Mesothelial cell of epicardium (in vitro differentiated cells): ENCODE data around the gene DLEU7. TPM values are rescaled to one million over a fixed set of nuclear protein-coding genes. Genes with fewer than 3 reads are reported as not detected.

Experiments used
- DNase-seq, 2 experiments: peaks; one replicate each; pipeline ENCODE4 v3.0.0; 2021; ENCODE audit warnings: low spot score in 2 of 2; ENCODE audit not compliant: unreplicated experiment in 2 of 2
- H3K27ac Mint-ChIP-seq: 2 replicates; pipeline ENCODE4 v1.8.0; 2021; ENCODE audit warnings: mixed read lengths
- H3K27me3 Mint-ChIP-seq: 2 replicates; pipeline ENCODE4 v1.8.0; 2021; ENCODE audit warnings: low read depth, mixed read lengths
- H3K36me3 Mint-ChIP-seq: 2 replicates; pipeline ENCODE4 v1.8.0; 2021; ENCODE audit warnings: mixed read lengths
- H3K4me1 Mint-ChIP-seq: 2 replicates; pipeline ENCODE4 v1.8.0; 2021; ENCODE audit warnings: mixed read lengths
- H3K4me3 Mint-ChIP-seq: 2 replicates; pipeline ENCODE4 v1.8.0; 2021; ENCODE audit warnings: mild to moderate bottlenecking, moderate library complexity, mixed read lengths
- H3K9me3 Mint-ChIP-seq: 2 replicates; pipeline ENCODE4 v1.8.0; 2021; ENCODE audit warnings: mixed read lengths
- total RNA-seq: library from RNA; stranded (reverse); gene quantifications from 3 replicates; pipeline ENCODE4 v1.2.1, GENCODE V29; 2021
- TF ChIP-seq, protein P1 (sequence below): fragments of 200-600 bp; sonication (generic); IDR thresholded peaks from one replicate; pipeline ENCODE4 v1.5.0; 2021; ENCODE audit warnings: antibody characterized with exemption; ENCODE audit not compliant: unreplicated experiment

The DLEU7 gene
- total RNA-seq, 1 donor from 2014 or later, result 0.18 TPM

- H3K36me3 Mint-ChIP-seq, result peaks cover 2% of the 10 kb centered on the region
- peaks cover 10% of the 10 kb centered on the region for H3K4me1 Mint-ChIP-seq
- H3K27me3 Mint-ChIP-seq, result peaks cover 5% of the 10 kb centered on the region
- TF ChIP-seq, protein P1, sequence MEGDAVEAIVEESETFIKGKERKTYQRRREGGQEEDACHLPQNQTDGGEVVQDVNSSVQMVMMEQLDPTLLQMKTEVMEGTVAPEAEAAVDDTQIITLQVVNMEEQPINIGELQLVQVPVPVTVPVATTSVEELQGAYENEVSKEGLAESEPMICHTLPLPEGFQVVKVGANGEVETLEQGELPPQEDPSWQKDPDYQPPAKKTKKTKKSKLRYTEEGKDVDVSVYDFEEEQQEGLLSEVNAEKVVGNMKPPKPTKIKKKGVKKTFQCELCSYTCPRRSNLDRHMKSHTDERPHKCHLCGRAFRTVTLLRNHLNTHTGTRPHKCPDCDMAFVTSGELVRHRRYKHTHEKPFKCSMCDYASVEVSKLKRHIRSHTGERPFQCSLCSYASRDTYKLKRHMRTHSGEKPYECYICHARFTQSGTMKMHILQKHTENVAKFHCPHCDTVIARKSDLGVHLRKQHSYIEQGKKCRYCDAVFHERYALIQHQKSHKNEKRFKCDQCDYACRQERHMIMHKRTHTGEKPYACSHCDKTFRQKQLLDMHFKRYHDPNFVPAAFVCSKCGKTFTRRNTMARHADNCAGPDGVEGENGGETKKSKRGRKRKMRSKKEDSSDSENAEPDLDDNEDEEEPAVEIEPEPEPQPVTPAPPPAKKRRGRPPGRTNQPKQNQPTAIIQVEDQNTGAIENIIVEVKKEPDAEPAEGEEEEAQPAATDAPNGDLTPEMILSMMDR, result no peak
- DNase-seq, result no peak
- H3K4me3 Mint-ChIP-seq, result no peak overlapping the region
- H3K27ac Mint-ChIP-seq, result no peak overlapping the region
- H3K9me3 Mint-ChIP-seq, result peaks cover 12% of the 10 kb centered on the region
Measured at GRCh38 chr13:50871405-50871804, 27.9 kb upstream of the DLEU7 start.

- Mint-ChIP-seq H3K27me3 (peaks cover 2% of the 10 kb centered on the region), H3K27ac (no peak overlapping the region), H3K9me3 (peaks cover 20% of the 10 kb centered on the region), H3K4me3 (no peak overlapping the region), H3K4me1 (peaks cover 6% of the 10 kb centered on the region), H3K36me3 (peaks cover 4% of the 10 kb centered on the region)
- TF ChIP-seq, protein P1, result no peak
- no peak for DNase-seq
Measured at GRCh38 chr13:50867637-50867945, 24.1 kb upstream of the DLEU7 start.

DNA sequence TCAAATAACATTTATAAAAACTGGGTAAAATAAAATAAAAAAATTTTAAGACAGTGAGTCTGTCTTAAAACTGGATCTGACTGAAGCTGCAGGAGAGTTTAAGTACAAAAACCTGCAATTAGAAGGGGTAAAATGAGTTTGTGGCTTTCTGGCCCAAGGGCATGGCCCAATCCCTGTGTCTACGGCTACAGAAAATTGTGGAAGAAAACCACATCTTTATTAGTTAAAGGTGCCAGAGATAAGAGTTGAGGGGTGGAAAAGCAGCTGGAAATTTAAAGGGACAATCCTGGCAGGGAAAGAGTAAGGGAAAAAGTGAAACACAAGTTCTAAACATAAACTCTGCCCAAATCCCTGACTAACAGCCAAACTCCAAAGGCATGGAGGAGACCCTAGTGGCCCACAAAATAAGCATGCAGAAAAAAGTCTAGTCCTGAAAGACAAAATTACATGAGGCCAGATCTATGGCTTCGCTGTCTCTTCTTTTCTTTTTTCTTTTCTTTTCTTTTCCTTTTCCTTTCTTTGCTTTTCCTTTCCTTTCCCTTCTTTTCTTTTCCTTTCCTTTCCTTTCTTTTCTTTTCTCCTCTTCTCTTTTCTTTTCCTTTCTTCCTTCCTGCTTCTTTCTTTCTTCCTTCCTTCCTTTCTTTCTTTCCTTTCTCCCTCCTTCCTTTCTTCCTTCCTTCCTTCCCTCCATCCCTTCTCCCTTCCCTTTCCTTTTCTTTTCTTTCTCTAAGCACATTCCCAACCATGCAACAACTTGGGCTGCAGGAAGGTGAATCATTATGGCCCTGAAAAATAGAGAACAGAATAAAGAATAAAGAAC, 23.5 kb upstream of the DLEU7 start:
- Mint-ChIP-seq H3K36me3 (peaks cover 4% of the 10 kb centered on the region), H3K4me3 (no peak overlapping the region), H3K27me3 (peaks cover 2% of the 10 kb centered on the region), H3K27ac (no peak overlapping the region), H3K9me3 (peaks cover 20% of the 10 kb centered on the region), H3K4me1 (peaks cover 6% of the 10 kb centered on the region)
- TF ChIP-seq, protein P1, result no peak
- no peak for DNase-seq

DNA sequence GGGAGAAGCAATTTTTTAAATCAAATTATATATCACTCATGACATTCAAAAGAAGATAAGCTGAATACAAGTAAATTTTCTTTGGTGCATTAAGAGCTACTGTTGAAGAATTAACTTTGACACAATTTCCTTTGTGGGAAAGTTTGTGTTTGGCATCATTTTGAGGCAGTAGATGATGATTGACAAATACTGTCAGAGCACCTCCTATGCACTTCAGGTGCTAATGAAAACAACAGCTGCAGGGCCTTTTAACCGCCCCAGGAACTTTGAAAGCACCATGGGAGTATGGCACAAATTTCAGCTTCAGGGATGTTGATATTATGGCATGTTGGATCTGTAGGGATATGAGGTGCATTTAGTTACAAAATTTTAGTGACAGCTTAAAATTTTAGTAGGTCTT, 21.0 kb upstream of the DLEU7 start:
- Mint-ChIP-seq H3K4me1 (peaks cover 3% of the 10 kb centered on the region), H3K9me3 (peaks cover 30% of the 10 kb centered on the region), H3K27me3 (no peaks in the 10 kb centered on the region), H3K27ac (no peak overlapping the region), H3K4me3 (no peak overlapping the region), H3K36me3 (peaks cover 2% of the 10 kb centered on the region)
- TF ChIP-seq, protein P1, result no peak
- no peak for DNase-seq

DNA sequence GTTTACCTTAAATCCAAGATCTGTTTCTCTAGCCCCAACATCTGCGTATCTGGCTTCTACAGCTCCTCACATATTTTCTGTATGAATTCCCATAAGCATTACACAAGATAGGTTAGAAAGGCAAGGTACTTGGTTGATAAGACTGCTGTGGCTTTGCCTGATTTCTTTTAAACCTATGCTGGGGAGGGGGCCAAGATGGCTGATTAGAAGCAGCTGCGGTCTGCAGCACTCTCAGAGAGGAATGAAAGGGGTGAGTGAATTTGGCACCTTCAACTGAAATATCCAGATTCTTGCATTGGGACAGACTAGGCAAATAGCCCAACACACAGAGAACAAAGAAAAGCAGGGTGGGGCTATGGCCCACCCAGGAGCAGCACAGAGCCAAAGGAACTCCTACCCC, 12.2 kb upstream of the DLEU7 start:
- Mint-ChIP-seq H3K36me3 (peaks cover 13% of the 10 kb centered on the region), H3K9me3 (peaks cover 41% of the 10 kb centered on the region), H3K4me1 (peaks cover 4% of the 10 kb centered on the region), H3K27me3 (no peaks in the 10 kb centered on the region), H3K27ac (no peak overlapping the region), H3K4me3 (no peak overlapping the region)
- TF ChIP-seq, protein P1, result no peak
- no peak for DNase-seq

GRCh38 chr13:50850445-50850844, 7.0 kb upstream of the DLEU7 start:
- H3K36me3 Mint-ChIP-seq, result no peaks in the 10 kb centered on the region
- H3K9me3 Mint-ChIP-seq, result no peaks in the 10 kb centered on the region
- DNase-seq, result no peak
- TF ChIP-seq, protein P1, result no peak
- H3K4me1 Mint-ChIP-seq, result peaks cover 2% of the 10 kb centered on the region
- peaks cover 4% of the 10 kb centered on the region for H3K27me3 Mint-ChIP-seq
- H3K27ac Mint-ChIP-seq, result no peak overlapping the region
- no peak overlapping the region for H3K4me3 Mint-ChIP-seq
